Activated CD4-positive, alpha-beta T cell treated with anti-CD3 and anti-CD28 coated beads for 4 hours (primary cell): Measurements from ENCODE around the gene RARB.
A peak's percentile ranks its signal among the peaks of the same experiment; 100 is the strongest.

Experiments
- DNase-seq, 2 donors: peaks; one replicate each; pipeline ENCODE4 v3.0.0-alpha.2; 2020

Gene RARB

DNA sequence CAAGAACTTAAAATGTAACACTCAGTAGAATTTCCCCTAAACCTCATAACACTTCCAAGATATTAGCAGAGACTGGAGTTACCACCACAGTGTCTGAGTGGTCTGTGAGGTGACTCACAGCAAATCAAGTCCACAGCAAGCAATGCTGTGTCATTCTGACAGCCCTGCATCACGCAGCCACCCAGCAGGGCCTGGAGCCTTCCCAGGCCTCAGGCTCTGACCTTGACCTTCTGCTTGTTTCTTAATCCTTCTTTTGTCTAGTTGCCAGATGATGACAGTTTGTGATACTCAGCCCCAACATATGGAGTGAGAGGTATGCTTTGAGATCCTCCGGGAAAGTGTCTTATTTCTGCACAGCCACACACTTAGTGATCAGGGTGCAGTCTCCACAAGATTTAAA is 154.2 kb downstream of the RARB start:
- no peak for DNase-seq

GRCh38 chr3:25583343-25583742 is 155.3 kb downstream of the RARB start:
- DNase-seq, result no peak

GRCh38 chr3:25584011-25584789 is 156.1 kb downstream of the RARB start:
- no peak for DNase-seq

- no peak for DNase-seq
Measured at GRCh38 chr3:25585361-25586166, 157.5 kb downstream of the RARB start.

- DNase-seq, result no peak
Measured at GRCh38 chr3:25586167-25586505, 158.1 kb downstream of the RARB start.

- no peak for DNase-seq
Measured at GRCh38 chr3:25586553-25586952, 158.5 kb downstream of the RARB start.

DNA sequence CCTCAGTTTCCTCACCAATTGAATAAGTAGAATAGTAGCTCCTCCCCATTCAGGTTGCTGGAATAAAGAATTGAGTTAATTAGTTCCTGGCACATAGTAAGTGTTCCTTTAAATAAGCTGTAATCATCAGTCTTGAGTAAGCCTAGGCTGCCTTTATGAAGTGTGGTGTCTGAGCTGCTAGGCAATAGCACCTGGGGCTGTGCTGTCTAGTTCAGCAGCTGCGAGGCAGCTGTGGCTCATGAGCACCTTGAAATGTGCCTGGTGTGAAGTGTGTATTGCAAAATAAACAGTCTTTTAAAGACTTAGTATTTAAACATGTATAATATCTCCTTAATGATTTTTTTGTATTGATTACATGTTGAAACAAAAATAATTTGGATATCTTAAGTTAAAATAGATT is 159.0 kb downstream of the RARB start:
- no peak for DNase-seq

GRCh38 chr3:25587526-25587925 is 159.5 kb downstream of the RARB start:
- no peak for DNase-seq

DNA sequence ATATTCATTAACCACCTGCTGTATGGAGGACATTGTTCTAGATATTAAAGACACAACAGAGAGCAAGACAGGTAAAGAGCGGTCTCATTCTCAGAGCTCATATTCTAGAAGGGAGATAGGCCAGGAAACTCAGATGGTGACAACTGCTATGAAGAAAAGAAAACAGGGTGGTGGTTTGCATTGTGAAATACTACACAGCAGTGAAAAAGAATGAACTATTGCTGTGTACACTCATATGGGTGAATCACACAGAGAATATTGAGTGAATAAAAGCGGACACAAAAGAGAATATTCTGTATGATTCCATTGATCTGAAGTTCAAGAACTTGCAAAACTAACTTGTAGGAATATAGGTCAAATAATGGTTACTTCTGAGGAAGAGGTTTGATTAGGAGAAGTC is 159.9 kb downstream of the RARB start:
- no peak for DNase-seq

DNA sequence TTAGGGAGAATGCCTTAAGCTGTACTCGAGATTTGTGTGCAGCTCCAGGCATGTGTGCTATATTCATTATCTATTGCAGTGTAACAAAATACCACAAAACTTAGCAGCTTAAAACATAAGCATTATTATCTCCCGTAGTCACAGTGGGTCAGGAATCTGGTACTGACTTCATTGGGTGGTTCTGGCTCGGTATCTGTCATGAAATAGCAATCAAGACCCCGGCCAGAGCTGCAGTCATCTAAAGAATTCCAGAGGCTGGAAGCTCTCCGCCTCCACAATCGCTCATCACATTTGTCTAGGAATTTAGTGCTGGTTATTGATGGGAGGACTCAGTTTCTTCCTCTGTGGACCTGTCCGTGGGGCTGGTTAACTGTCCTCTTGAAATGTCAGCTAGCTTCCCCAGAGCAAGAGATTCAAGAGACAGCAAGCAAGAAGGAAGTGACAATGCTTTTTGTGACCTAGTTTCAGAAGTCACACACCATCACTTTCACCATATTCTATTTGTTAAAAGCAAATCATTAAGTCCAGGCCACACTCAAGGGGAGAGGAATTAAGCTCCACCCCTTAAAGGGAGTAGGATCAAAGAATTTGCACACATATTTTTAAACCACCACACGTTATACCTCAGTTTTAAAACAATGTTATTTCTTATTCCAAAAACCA is 160.5 kb downstream of the RARB start:
- no peak for DNase-seq

- DNase-seq, result no peak
Measured at GRCh38 chr3:25589104-25589782, 161.2 kb downstream of the RARB start.

GRCh38 chr3:25589783-25590258 is 161.8 kb downstream of the RARB start:
- DNase-seq, result no peak

DNA sequence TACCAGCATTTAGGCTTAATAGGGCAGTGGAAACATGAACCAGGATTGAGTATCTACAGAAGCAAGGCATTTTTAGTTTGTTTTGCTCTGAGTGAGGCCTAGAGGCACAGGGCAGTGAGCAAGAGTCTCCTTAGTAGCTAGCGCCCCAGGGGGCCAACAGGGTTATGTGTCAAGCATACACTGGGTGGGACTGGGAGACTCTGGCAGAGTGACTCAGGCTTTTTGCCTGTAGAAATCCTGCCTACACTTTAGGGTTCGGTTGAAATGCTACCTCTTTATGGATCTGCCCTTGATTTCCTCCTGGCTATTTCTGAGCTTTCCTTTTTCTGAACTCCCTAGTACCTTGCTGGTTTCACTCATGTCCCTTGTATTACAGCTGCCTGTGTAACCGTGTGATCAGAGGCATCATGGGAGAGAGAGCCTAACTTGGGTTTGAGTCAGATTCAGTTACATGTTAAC is 164.5 kb downstream of the RARB start:
- DNase-seq, result no peak

GRCh38 chr3:25593001-25593400 is 164.9 kb downstream of the RARB start:
- DNase-seq, result no peak

DNA sequence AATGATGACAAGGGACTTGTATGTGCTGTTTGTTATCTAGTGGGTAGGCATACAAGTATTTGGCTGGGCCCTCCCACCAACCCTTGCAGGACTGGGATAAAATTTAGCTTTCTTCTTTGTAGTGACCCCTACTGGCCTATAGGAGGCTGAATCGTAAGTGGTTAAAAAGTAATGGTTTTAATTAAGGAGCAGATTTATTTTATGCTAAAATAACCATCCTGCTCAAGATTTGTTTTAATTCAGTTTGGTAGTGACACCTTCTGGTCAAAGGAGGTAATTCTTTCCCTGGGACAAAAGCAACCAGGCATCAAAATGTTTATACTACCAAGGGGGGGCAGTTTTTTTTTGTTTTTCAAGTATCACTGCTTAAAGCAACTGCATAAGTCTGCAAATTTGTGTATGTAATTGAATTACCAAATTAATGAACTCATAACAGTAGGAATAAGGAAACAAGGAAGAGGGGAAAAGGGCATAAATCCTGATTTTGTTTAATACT is 166.0 kb downstream of the RARB start:
- DNase-seq, result peak in 1 of 2 donors; percentile 7

GRCh38 chr3:25597535-25598101 is 169.6 kb downstream of the RARB start:
- DNase-seq, result no peak

DNA sequence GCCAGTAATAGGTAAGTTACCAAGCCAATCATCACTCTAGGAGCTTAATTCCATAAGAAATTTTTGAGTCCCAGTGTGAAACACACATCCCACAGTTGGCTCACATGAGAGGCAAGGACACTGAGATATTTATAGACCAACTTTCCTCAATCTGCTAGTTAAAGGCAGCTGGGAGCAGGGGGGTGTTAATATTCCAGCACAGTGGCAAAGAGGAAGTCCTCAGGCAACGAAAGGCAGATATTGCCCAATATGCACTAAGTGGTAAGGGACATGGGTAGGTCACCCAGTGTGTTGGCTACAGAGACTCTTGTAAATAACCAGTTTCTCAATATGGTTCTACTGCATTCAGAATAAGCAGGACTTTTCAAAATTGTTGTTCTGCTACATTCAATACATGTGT is 175.6 kb downstream of the RARB start:
- no peak for DNase-seq

GRCh38 chr3:25604107-25604805 is 176.2 kb downstream of the RARB start:
- DNase-seq, result no peak

DNA sequence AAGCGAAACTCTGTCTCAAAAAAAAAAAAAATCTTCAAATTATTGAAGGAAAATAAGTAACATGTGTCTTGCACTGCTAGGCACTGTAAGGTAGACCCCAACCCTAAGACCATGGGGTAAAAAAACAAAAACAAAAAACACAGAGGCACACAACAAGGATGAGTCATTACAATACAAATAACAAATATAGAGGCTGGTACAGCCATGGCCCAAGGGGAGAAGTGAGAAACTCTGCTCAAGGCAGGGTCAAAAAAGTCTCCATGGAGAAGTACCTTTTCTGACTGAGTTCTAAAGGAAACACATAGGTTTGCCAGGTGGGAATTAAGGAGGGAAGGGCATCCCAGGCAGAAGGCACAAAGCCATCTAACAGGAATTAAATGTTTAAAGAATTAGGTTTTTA is 182.1 kb downstream of the RARB start:
- DNase-seq, result no peak

- no peak for DNase-seq
Measured at GRCh38 chr3:25610779-25611178, 182.7 kb downstream of the RARB start.

DNA sequence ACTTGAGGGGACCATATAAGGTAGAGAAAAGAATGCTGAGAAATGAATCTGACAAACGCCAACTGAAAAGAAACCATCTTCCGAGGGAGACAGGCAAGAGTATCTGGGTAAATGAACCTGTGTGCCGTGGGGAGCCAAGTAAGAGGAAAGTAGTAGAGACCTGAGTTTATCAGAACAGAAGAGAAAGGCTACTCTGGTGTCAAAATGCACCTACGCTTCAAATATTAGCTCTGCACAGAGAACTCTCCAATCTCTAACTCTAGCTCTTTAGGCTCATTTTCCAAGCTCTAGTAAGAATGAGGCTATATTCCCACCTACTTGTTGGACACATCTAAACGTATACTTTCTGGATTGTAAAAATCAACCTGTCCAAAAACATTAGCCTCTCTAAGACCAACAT is 183.1 kb downstream of the RARB start:
- no peak for DNase-seq

DNA sequence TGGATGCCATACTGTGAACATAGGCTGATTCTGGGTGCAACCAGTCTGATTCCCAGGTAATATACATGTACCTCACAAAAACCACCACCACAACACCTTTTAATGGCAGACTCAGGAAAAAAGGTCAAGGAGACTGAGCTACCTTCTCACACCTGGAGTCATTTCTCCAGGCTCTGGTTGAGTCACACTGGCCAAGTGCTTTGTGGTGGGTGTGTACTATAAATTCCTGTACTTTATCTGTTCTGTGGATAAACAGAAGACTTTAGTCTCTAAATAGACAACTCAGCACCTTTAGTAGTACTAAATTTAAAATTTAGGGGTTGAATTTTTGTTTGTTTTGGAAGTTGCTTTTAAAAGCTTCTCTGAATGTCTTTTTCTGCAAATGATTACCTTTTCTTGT is 190.0 kb downstream of the RARB start:
- no peak for DNase-seq
